B cell (primary cell): ENCODE data around the gene UBAP1L. TPM values are rescaled to one million over a fixed set of nuclear protein-coding genes. Genes with fewer than 3 reads are reported as not detected.

ENCODE experiments used
- ATAC-seq: fragments of 200-7000 bp; cut with Tn5 transposase; one replicate; pipeline ENCODE4 v1.10.0; 2021; ENCODE audit warnings: low read depth, mild to moderate bottlenecking, moderate number of reproducible peaks, moderate library complexity
- CTCF ChIA-PET: fragments of 350-600 bp; sonication (Branson Sonifier 250); formaldehyde crosslinking; loops from one replicate; lab custom pipeline; 2021; ENCODE audit warnings: antibody characterized with exemption, inconsistent platforms; lab: Charles Lee
- POLR2A ChIA-PET: fragments of 350-600 bp; sonication (Branson Sonifier 250); formaldehyde crosslinking; loops from one replicate; lab custom pipeline; 2021; ENCODE audit warnings: antibody characterized with exemption; lab: Charles Lee
- DNase-seq: peaks from one replicate; pipeline ENCODE4 v3.0.0; 2013
- H2AFZ ChIP-seq: 2 replicates; pipeline ENCODE4 v1.6.1; 2012; ENCODE audit warnings: mild to moderate bottlenecking, low read depth, low read length; ENCODE audit not compliant: insufficient read depth, poor library complexity, severe bottlenecking
- H3K27ac ChIP-seq, 2 donors: 1 replicate in 1 of 2; 2 replicates in 1 of 2; pipeline ENCODE4 v1.5.1; 2012 to 2013; ENCODE audit warnings: low read length in 2 of 2, mild to moderate bottlenecking in 2 of 2, moderate library complexity in 1 of 2
- H3K27me3 ChIP-seq, 4 experiments: fragments of 200-600 bp in 1 of 4; sonication (generic) in 1 of 4; replicated peaks in 1 of 4; 1 replicate in 2 of 4; 2 replicates in 2 of 4; pipeline versions ENCODE4 v1.6.1 to v1.7.0; 2013 to 2016; ENCODE audit warnings: low read length in 3 of 4, mild to moderate bottlenecking in 2 of 4, mixed read lengths in 1 of 4, moderate library complexity in 1 of 4; ENCODE audit not compliant: insufficient read depth in 4 of 4, control insufficient read depth in 3 of 4; ENCODE audit errors: control extremely low read depth in 1 of 4
- H3K36me3 ChIP-seq, 2 experiments: replicated peaks in 1 of 2; 1 replicate in 1 of 2; 2 replicates in 1 of 2; pipeline versions ENCODE4 v1.6.1 to v1.7.1; 2013; ENCODE audit warnings: low read length in 1 of 2; ENCODE audit not compliant: insufficient read depth in 2 of 2, control insufficient read depth in 1 of 2; ENCODE audit errors: control extremely low read depth in 1 of 2, extremely low read depth in 1 of 2
- H3K4me1 ChIP-seq, 2 donors: fragments of 200-600 bp in 1 of 2; sonication (generic) in 1 of 2; 1 replicate in 1 of 2; 2 replicates in 1 of 2; pipeline versions ENCODE4 v1.5.1 to v1.6.1; 2013 to 2017; ENCODE audit warnings: low read length in 2 of 2; ENCODE audit not compliant: control insufficient read depth in 2 of 2, insufficient read depth in 2 of 2
- H3K4me2 ChIP-seq: replicated peaks from 2 replicates; pipeline ENCODE3; 2012; ENCODE audit warnings: mild to moderate bottlenecking, low read depth, low read length; ENCODE audit not compliant: poor library complexity, severe bottlenecking
- H3K4me3 ChIP-seq, 5 experiments: fragments of 200-600 bp in 1 of 5; sonication (generic) in 1 of 5; 1 replicate in 3 of 5; 2 replicates in 2 of 5; pipeline versions ENCODE4 v1.5.1 to v1.7.0; 2011 to 2016; ENCODE audit warnings: low read length in 4 of 5, mild to moderate bottlenecking in 4 of 5, low read depth in 2 of 5, control low read depth in 1 of 5, moderate library complexity in 1 of 5; ENCODE audit not compliant: insufficient read depth in 1 of 5; ENCODE audit errors: control extremely low read depth in 1 of 5, extremely low read depth in 1 of 5
- H3K79me2 ChIP-seq: fragments of 200-600 bp; sonication (generic); one replicate; pipeline ENCODE4 v1.6.0; 2016; ENCODE audit warnings: low read length; ENCODE audit not compliant: control insufficient read depth, insufficient read depth
- H3K9ac ChIP-seq: fragments of 200-600 bp; sonication (generic); 2 replicates; pipeline ENCODE4 v1.6.1; 2017; ENCODE audit warnings: mild to moderate bottlenecking, low read length, moderate library complexity
- H3K9me3 ChIP-seq, 3 donors: one replicate each; pipeline versions ENCODE4 v1.6.1 to v1.7.1; 2013; ENCODE audit warnings: low read length in 2 of 3; ENCODE audit not compliant: control insufficient read depth in 2 of 3, insufficient read depth in 1 of 3; ENCODE audit errors: control extremely low read depth in 1 of 3
- H4K20me1 ChIP-seq: 2 replicates; pipeline ENCODE4 v1.6.0; 2012; ENCODE audit warnings: mild to moderate bottlenecking, low read length; ENCODE audit not compliant: insufficient read depth, control insufficient read depth, poor library complexity, severe bottlenecking
- H3K27ac Mint-ChIP-seq: one replicate; pipeline ENCODE4 v1.8.0; 2021; ENCODE audit warnings: mixed read lengths
- H3K27me3 Mint-ChIP-seq: one replicate; pipeline ENCODE4 v1.8.0; 2021; ENCODE audit warnings: mixed read lengths
- H3K4me1 Mint-ChIP-seq: one replicate; pipeline ENCODE4 v1.8.0; 2021; ENCODE audit warnings: mixed read lengths
- H3K4me3 Mint-ChIP-seq: one replicate; pipeline ENCODE4 v1.8.0; 2021; ENCODE audit warnings: mixed read lengths
- H3K9me3 Mint-ChIP-seq: one replicate; pipeline ENCODE4 v1.8.0; 2022; ENCODE audit warnings: mixed read lengths; ENCODE audit not compliant: insufficient read depth
- EZH2 ChIP-seq: IDR thresholded peaks from 2 replicates; pipeline ENCODE4 v1.6.1; 2012; ENCODE audit warnings: borderline replicate concordance, low read depth, mild to moderate bottlenecking, moderate library complexity, low read length; ENCODE audit not compliant: insufficient read depth, poor library complexity, severe bottlenecking
- WGBS: methylation state at CpG from one replicate; pipeline ENCODE4 v1.1.5; 2013; ENCODE audit warnings: missing lambda C conversion rate; ENCODE audit not compliant: insufficient coverage; 5-methylcytosine and 5-hydroxymethylcytosine counted together
- intact Hi-C: fragments of 100-400 bp; cut with micrococcal nuclease; formaldehyde crosslinking; loops from one replicate; pipeline ENCODE4 v1.10.0; 2022
- polyA plus RNA-seq: library from polyadenylated mRNA; depleted of rRNA; stranded (reverse); fragments of >200 nt; gene quantifications from 2 replicates; pipeline ENCODE4 v1.2.3, GENCODE V29; 2012
- total RNA-seq, 2 donors: library from RNA; stranded (reverse); fragments of 120-200 nt in 1 of 2; gene quantifications; 1 replicate in 1 of 2; 2 replicates in 1 of 2; pipeline versions ENCODE4 v1.2.3 to v1.2.4, GENCODE V29; 2013 to 2022
- TF ChIP-seq, protein P1 (sequence below): fragments of 200-600 bp; IDR thresholded peaks from one replicate; pipeline ENCODE4 v1.8.0; 2022; ENCODE audit warnings: antibody characterized with exemption, mild to moderate bottlenecking

The UBAP1L gene
- total and polyA plus RNA-seq, 2 donors (not counting 1 experiment from before 2014, with no cell fraction given): 8.5 to 18.4 TPM

DNA sequence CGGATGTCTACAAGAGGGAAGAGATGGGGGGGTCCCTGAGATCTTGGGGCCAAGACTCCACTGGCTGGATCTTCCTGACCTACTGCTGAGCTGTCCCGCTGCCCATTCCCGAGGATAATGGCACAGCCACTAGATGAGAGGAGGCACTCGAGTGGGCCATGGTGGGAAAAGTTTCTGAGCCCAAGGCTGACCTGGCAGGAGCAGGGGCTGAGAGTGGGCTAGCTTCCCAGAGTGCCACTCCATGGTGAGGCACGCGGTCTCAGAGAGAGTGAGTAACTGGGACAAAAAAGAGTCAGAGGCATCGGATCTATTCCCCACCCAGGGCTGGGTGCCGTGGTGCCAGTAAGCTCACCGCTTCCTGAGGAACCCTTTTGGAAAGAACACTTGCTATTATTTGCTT lies 58.9 kb downstream of the UBAP1L start:
- Mint-ChIP-seq H3K27ac (no peak overlapping the region), H3K9me3 (no peaks in the 10 kb centered on the region), H3K4me1 (peaks cover under 1% of the 10 kb centered on the region), H3K4me3 (no peak overlapping the region), H3K27me3 (no peaks in the 10 kb centered on the region)
- WGBS: 82% methylated on average over 8 of the region's 9 CpGs
- peaks cover 0 to 2% (median 0%) of the 10 kb centered on the region in 4 experiments for H3K27me3 ChIP-seq
- no peak overlapping the region for H3K4me2 ChIP-seq
- no peaks in the 10 kb centered on the region for H3K36me3 ChIP-seq
- POLR2A ChIA-PET: no interaction called here
- ATAC-seq (no peak), DNase-seq (no peak)
- no peak for TF ChIP-seq EZH2
- TF ChIP-seq, protein P1, sequence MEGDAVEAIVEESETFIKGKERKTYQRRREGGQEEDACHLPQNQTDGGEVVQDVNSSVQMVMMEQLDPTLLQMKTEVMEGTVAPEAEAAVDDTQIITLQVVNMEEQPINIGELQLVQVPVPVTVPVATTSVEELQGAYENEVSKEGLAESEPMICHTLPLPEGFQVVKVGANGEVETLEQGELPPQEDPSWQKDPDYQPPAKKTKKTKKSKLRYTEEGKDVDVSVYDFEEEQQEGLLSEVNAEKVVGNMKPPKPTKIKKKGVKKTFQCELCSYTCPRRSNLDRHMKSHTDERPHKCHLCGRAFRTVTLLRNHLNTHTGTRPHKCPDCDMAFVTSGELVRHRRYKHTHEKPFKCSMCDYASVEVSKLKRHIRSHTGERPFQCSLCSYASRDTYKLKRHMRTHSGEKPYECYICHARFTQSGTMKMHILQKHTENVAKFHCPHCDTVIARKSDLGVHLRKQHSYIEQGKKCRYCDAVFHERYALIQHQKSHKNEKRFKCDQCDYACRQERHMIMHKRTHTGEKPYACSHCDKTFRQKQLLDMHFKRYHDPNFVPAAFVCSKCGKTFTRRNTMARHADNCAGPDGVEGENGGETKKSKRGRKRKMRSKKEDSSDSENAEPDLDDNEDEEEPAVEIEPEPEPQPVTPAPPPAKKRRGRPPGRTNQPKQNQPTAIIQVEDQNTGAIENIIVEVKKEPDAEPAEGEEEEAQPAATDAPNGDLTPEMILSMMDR: no peak
- H3K79me2 ChIP-seq: no peaks in the 10 kb centered on the region
- CTCF ChIA-PET: interaction anchor here (0.6 to 2.1 kb wide), 6 partner anchors 15 to 241 kb away, joined by 3 to 10 read pairs (median 4); partner anchors contain the start of gene KBTBD13
- no peak overlapping the region for H2AFZ ChIP-seq
- H3K9me3 ChIP-seq: peaks cover 0 to 4% (median 0%) of the 10 kb centered on the region in 3 donors
- intact Hi-C loops: no loop called here
- peaks cover 0 to 3% of the 10 kb centered on the region in 2 donors for H3K4me1 ChIP-seq
- H4K20me1 ChIP-seq: no peaks in the 10 kb centered on the region
- no peak overlapping the region for H3K4me3 ChIP-seq
- H3K27ac ChIP-seq: no peak overlapping the region
- H3K9ac ChIP-seq: no peak overlapping the region

DNA sequence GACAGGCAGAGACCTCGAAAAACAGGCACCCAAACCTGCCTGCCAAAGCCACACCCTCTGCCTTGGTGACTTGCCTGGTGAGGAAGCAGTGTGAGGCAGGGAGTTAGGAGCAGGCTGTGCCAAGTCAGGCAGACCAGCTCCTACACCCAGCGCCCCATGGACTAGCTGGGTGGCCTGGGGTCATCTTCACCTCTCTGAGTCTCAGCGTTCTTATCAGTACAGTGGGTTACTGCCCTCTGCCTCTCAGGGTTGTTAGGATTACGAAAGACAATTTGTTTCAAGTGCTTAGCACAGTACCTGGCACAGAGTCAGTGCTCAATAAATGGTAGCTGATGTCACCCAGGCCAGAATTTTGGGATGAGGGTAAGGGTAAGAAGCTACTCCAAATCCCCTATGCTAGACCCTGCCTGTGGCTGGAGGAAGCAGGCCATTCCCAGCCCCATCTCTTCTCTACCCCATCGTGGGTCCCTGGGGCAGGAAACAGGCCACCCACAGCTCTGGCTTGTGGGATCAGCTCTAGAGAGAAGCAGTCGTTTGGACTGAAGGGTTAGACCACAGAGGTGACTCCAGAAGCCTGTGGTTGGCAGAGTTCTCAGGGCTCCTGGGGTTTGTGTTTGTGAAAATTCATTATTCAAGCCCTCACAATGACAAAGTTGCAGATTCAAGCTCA lies 59.7 kb downstream of the UBAP1L start:
- H3K4me3 Mint-ChIP-seq: no peak overlapping the region
- Histone ChIP-seq H3K27me3 (peaks cover 0 to 2% (median 0%) of the 10 kb centered on the region in 4 experiments), H3K9me3 (peaks cover 0 to 4% (median 0%) of the 10 kb centered on the region in 3 donors), H3K27ac (no peak overlapping the region), H3K79me2 (no peaks in the 10 kb centered on the region), H3K4me1 (peaks cover under 1 to 6% of the 10 kb centered on the region in 2 donors), H3K9ac (no peak overlapping the region), H3K4me2 (no peak overlapping the region), H4K20me1 (no peaks in the 10 kb centered on the region), H3K4me3 (no peak overlapping the region), H3K36me3 (no peaks in the 10 kb centered on the region), H2AFZ (no peak overlapping the region)
- no peak for ATAC-seq
- ChIA-PET POLR2A (no interaction called here), CTCF (interaction anchor here (0.8 to 4.1 kb wide), 11 partner anchors 21 to 330 kb away, joined by 3 to 13 read pairs (median 4); partner anchors contain the start of gene KBTBD13)
- intact Hi-C loops: loop anchor here (2.0 kb wide), 1 partner anchor 249 kb away; the partner anchor contains the start of gene RNU5B-1
- no peaks in the 10 kb centered on the region for H3K9me3 Mint-ChIP-seq
- no peaks in the 10 kb centered on the region for H3K27me3 Mint-ChIP-seq
- no peak overlapping the region for H3K27ac Mint-ChIP-seq
- DNase-seq: no peak
- WGBS: 61% methylated on average over 5 of the region's 6 CpGs
- TF ChIP-seq, protein P1: no peak
- no peak for TF ChIP-seq EZH2
- peaks cover 4% of the 10 kb centered on the region for H3K4me1 Mint-ChIP-seq
